BLaER1 (cell line): ENCODE data around the gene FAM89B.

Experiments
- H3K27ac ChIP-seq: shearing (Covaris generic); formaldehyde crosslinking; 2 replicates; pipeline ENCODE4 v1.8.1; 2022
- H3K27me3 ChIP-seq: shearing (Covaris generic); formaldehyde crosslinking; 2 replicates; pipeline ENCODE4 v1.8.1; 2022
- H3K36me3 ChIP-seq: shearing (Covaris generic); formaldehyde crosslinking; 2 replicates; pipeline ENCODE4 v1.8.1; 2022
- H3K4me1 ChIP-seq: shearing (Covaris generic); formaldehyde crosslinking; 2 replicates; pipeline ENCODE4 v1.8.1; 2022
- H3K4me2 ChIP-seq: shearing (Covaris generic); formaldehyde crosslinking; 2 replicates; pipeline ENCODE4 v1.8.1; 2022
- H3K4me3 ChIP-seq: shearing (Covaris generic); formaldehyde crosslinking; 2 replicates; pipeline ENCODE4 v1.8.1; 2022
- H3K9ac ChIP-seq: shearing (Covaris generic); formaldehyde crosslinking; 2 replicates; pipeline ENCODE4 v1.8.1; 2022
- H3K9me3 ChIP-seq: shearing (Covaris generic); formaldehyde crosslinking; 2 replicates; pipeline ENCODE4 v1.8.1; 2022
- H4K20me1 ChIP-seq: shearing (Covaris generic); formaldehyde crosslinking; 2 replicates; pipeline ENCODE4 v1.8.1; 2022
- Cebpa-rat ChIP-seq: shearing (Covaris generic); IDR thresholded peaks from 2 replicates; pipeline ENCODE4 v1.8.1; 2022

FAM89B gene

GRCh38 chr11:65538915-65539743, 33.2 kb upstream of the FAM89B start:
- peak overlapping the region; percentile 70 for H3K4me3 ChIP-seq
- H3K27ac ChIP-seq, result peak overlapping the region; percentile 89
- peaks cover 63% of the 10 kb centered on the region for H3K4me1 ChIP-seq
- H3K4me2 ChIP-seq, result peak overlapping the region; percentile 100
- H3K36me3 ChIP-seq, result peaks cover 45% of the 10 kb centered on the region
- TF ChIP-seq Cebpa-rat, result no peak
- no peaks in the 10 kb centered on the region for H3K9me3 ChIP-seq
- H3K27me3 ChIP-seq, result no peaks in the 10 kb centered on the region
- H3K9ac ChIP-seq, result peak overlapping the region; percentile 80
- H4K20me1 ChIP-seq, result peaks cover 40% of the 10 kb centered on the region

GRCh38 chr11:65539744-65540289, 32.5 kb upstream of the FAM89B start:
- TF ChIP-seq Cebpa-rat, result no peak
- Histone ChIP-seq H3K27ac (peak overlapping the region; percentile 89), H4K20me1 (peaks cover 40% of the 10 kb centered on the region), H3K4me1 (peaks cover 70% of the 10 kb centered on the region), H3K27me3 (no peaks in the 10 kb centered on the region), H3K4me3 (peak overlapping the region; percentile 70), H3K4me2 (peak overlapping the region; percentile 100), H3K9ac (peak overlapping the region; percentile 80), H3K36me3 (peaks cover 41% of the 10 kb centered on the region), H3K9me3 (no peaks in the 10 kb centered on the region)

GRCh38 chr11:65540290-65541092, 31.8 kb upstream of the FAM89B start:
- peaks cover 34% of the 10 kb centered on the region for H3K36me3 ChIP-seq
- H3K9ac ChIP-seq, result peak overlapping the region; percentile 80
- H3K9me3 ChIP-seq, result no peaks in the 10 kb centered on the region
- H3K4me1 ChIP-seq, result peaks cover 77% of the 10 kb centered on the region
- no peaks in the 10 kb centered on the region for H3K27me3 ChIP-seq
- TF ChIP-seq Cebpa-rat, result no peak
- peaks cover 38% of the 10 kb centered on the region for H4K20me1 ChIP-seq
- peak overlapping the region; percentile 89 for H3K27ac ChIP-seq
- H3K4me3 ChIP-seq, result peak overlapping the region; percentile 70
- H3K4me2 ChIP-seq, result peak overlapping the region; percentile 100

- no peak for TF ChIP-seq Cebpa-rat
- Histone ChIP-seq H3K27ac (peak overlapping the region; percentile 74), H3K4me2 (peak overlapping the region; percentile 100), H3K9ac (peak overlapping the region; percentile 59), H4K20me1 (peaks cover 29% of the 10 kb centered on the region), H3K9me3 (no peaks in the 10 kb centered on the region), H3K36me3 (peaks cover 26% of the 10 kb centered on the region), H3K4me1 (peaks cover 86% of the 10 kb centered on the region), H3K27me3 (no peaks in the 10 kb centered on the region), H3K4me3 (peak overlapping the region; percentile 70)
Measured at GRCh38 chr11:65541093-65541982, 31.0 kb upstream of the FAM89B start.

- no peak overlapping the region for H3K9ac ChIP-seq
- H3K4me1 ChIP-seq, result peaks cover 89% of the 10 kb centered on the region
- 0 out of 2 replicates have a peak overlapping the region, but pooled peaks have one; percentile 3 for H3K4me2 ChIP-seq
- H3K27ac ChIP-seq, result no peak overlapping the region
- H3K36me3 ChIP-seq, result peaks cover 12% of the 10 kb centered on the region
- no peaks in the 10 kb centered on the region for H3K27me3 ChIP-seq
- no peak for TF ChIP-seq Cebpa-rat
- no peak overlapping the region for H3K4me3 ChIP-seq
- peaks cover 23% of the 10 kb centered on the region for H4K20me1 ChIP-seq
- H3K9me3 ChIP-seq, result no peaks in the 10 kb centered on the region
Measured at GRCh38 chr11:65542738-65543390, 29.5 kb upstream of the FAM89B start.

- Histone ChIP-seq H3K9ac (peak overlapping the region; percentile 51), H3K4me2 (peak overlapping the region; percentile 95), H3K27ac (peak overlapping the region; percentile 88)
Measured at GRCh38 chr11:65545853-65546216, 26.5 kb upstream of the FAM89B start.

GRCh38 chr11:65546217-65546958, 25.9 kb upstream of the FAM89B start:
- Histone ChIP-seq H3K4me2 (peak overlapping the region; percentile 95), H3K4me3 (peak overlapping the region; percentile 55), H3K27ac (peak overlapping the region; percentile 88), H3K9ac (peak overlapping the region; percentile 77), H3K4me1 (peaks cover 96% of the 10 kb centered on the region), H3K27me3 (no peaks in the 10 kb centered on the region), H4K20me1 (peaks cover 6% of the 10 kb centered on the region; the same call in 1 of the 2 replicates), H3K36me3 (peaks cover 29% of the 10 kb centered on the region; the same call in 1 of the 2 replicates), H3K9me3 (no peaks in the 10 kb centered on the region)
- no peak for TF ChIP-seq Cebpa-rat

More at GRCh38 chr11:65545853-65546216, 26.5 kb upstream of the FAM89B start:
- TF ChIP-seq Cebpa-rat, result no peak
- Histone ChIP-seq H3K9me3 (no peaks in the 10 kb centered on the region), H3K4me3 (no peak overlapping the region), H3K36me3 (peaks cover 23% of the 10 kb centered on the region; the same call in 1 of the 2 replicates), H3K27me3 (no peaks in the 10 kb centered on the region), H4K20me1 (peaks cover 6% of the 10 kb centered on the region; the same call in 1 of the 2 replicates), H3K4me1 (peaks cover 96% of the 10 kb centered on the region)
